Measurements from ENCODE around the gene TUFM. TPM values are rescaled to one million over a fixed set of nuclear protein-coding genes. Genes with fewer than 3 reads are reported as not detected.
A peak's percentile ranks its signal among the peaks of the same experiment; 100 is the strongest.

Gene TUFM
- total RNA-seq, 1 donor from 2014 or later: 143 TPM

- no peak for DNase-seq
- Mint-ChIP-seq H3K4me3 (ENCODE audit: unreplicated experiment) (peak overlapping the region; percentile 89), H3K27ac (ENCODE audit: unreplicated experiment) (peak overlapping the region; percentile 81), H3K9me3 (ENCODE audit: unreplicated experiment) (peaks cover 3% of the 10 kb centered on the region), H3K36me3 (ENCODE audit: unreplicated experiment) (peaks cover 4% of the 10 kb centered on the region), H3K27me3 (ENCODE audit: unreplicated experiment) (peaks cover 3% of the 10 kb centered on the region), H3K4me1 (ENCODE audit: low read depth, unreplicated experiment) (peaks cover 10% of the 10 kb centered on the region)
- no peak for TF ChIP-seq CTCF (IDR thresholded peaks at IDR 0.05; ENCODE audit: partially characterized antibody, unreplicated experiment)
These were observed 855 bp downstream of the TUFM start for GRCh38 chr16:28845293-28845692.

- no peak for DNase-seq
- no peak overlapping the region for H3K27ac Mint-ChIP-seq (ENCODE audit: unreplicated experiment)
- no peak for TF ChIP-seq CTCF (IDR thresholded peaks at IDR 0.05; ENCODE audit: partially characterized antibody, unreplicated experiment)
- H3K27me3 Mint-ChIP-seq (ENCODE audit: unreplicated experiment): peaks cover 3% of the 10 kb centered on the region
- peaks cover 10% of the 10 kb centered on the region for H3K4me1 Mint-ChIP-seq (ENCODE audit: low read depth, unreplicated experiment)
- H3K4me3 Mint-ChIP-seq (ENCODE audit: unreplicated experiment): peak overlapping the region; percentile 89
- H3K9me3 Mint-ChIP-seq (ENCODE audit: unreplicated experiment): peaks cover 3% of the 10 kb centered on the region
- peaks cover 4% of the 10 kb centered on the region for H3K36me3 Mint-ChIP-seq (ENCODE audit: unreplicated experiment)
These were observed 1.8 kb downstream of the TUFM start for GRCh38 chr16:28844226-28844885.

GRCh38 chr16:28843766-28844165, 2.4 kb downstream of the TUFM start:
- no peak for DNase-seq
- Mint-ChIP-seq H3K27me3 (ENCODE audit: unreplicated experiment) (peaks cover 3% of the 10 kb centered on the region), H3K9me3 (ENCODE audit: unreplicated experiment) (peaks cover 3% of the 10 kb centered on the region), H3K27ac (ENCODE audit: unreplicated experiment) (no peak overlapping the region), H3K4me1 (ENCODE audit: low read depth, unreplicated experiment) (peaks cover 10% of the 10 kb centered on the region), H3K36me3 (ENCODE audit: unreplicated experiment) (peaks cover 4% of the 10 kb centered on the region), H3K4me3 (ENCODE audit: unreplicated experiment) (no peak overlapping the region)
- no peak for TF ChIP-seq CTCF (IDR thresholded peaks at IDR 0.05; ENCODE audit: partially characterized antibody, unreplicated experiment)

GRCh38 chr16:28842696-28843095, 3.5 kb downstream of the TUFM start:
- no peak for DNase-seq
- H3K36me3 Mint-ChIP-seq (ENCODE audit: unreplicated experiment): peaks cover 10% of the 10 kb centered on the region

More at GRCh38 chr16:28842696-28843095, 3.5 kb downstream of the TUFM start:
- H3K4me1 Mint-ChIP-seq (ENCODE audit: low read depth, unreplicated experiment): peaks cover 10% of the 10 kb centered on the region
- TF ChIP-seq CTCF (IDR thresholded peaks at IDR 0.05; ENCODE audit: partially characterized antibody, unreplicated experiment): no peak
- peaks cover 3% of the 10 kb centered on the region for H3K27me3 Mint-ChIP-seq (ENCODE audit: unreplicated experiment)
- H3K9me3 Mint-ChIP-seq (ENCODE audit: unreplicated experiment): peaks cover 6% of the 10 kb centered on the region
- no peak overlapping the region for H3K4me3 Mint-ChIP-seq (ENCODE audit: unreplicated experiment)
- H3K27ac Mint-ChIP-seq (ENCODE audit: unreplicated experiment): no peak overlapping the region
